GM21576 (cell line): ENCODE data around the gene PLTP.
"Not testable (repeated sequence)": the region's sequence is repeated elsewhere in the genome, so short reads cannot be mapped to it uniquely, and the experiment has no call there.

Experiments
- ATAC-seq: cut with Tn5 transposase; IDR thresholded peaks from one replicate; pipeline ENCODE4 v1.9.1; 2021; ENCODE audit warnings: mild to moderate bottlenecking, moderate library complexity; ENCODE audit not compliant: unreplicated experiment

The PLTP gene

GRCh38 chr20:45901332-45901731 lies 10.6 kb downstream of the PLTP start:
- ATAC-seq: not testable (repeated sequence)

GRCh38 chr20:45899046-45899835 lies 12.7 kb downstream of the PLTP start:
- no peak for ATAC-seq

- ATAC-seq: no peak
Observed at GRCh38 chr20:45898285-45898684, 13.7 kb downstream of the PLTP start.

- no peak for ATAC-seq
Observed at GRCh38 chr20:45897692-45898091, 14.3 kb downstream of the PLTP start.

- ATAC-seq: no peak
Observed at GRCh38 chr20:45897289-45897688, 14.7 kb downstream of the PLTP start.

GRCh38 chr20:45896641-45897161 lies 15.3 kb downstream of the PLTP start:
- ATAC-seq: no peak

GRCh38 chr20:45894797-45895196 lies 17.2 kb downstream of the PLTP start:
- no peak for ATAC-seq

- no peak for ATAC-seq
Observed at GRCh38 chr20:45893831-45894230, 18.1 kb downstream of the PLTP start.

GRCh38 chr20:45892828-45893500 lies 19.0 kb downstream of the PLTP start:
- no peak for ATAC-seq

- ATAC-seq: no peak
Observed at GRCh38 chr20:45892049-45892825, 19.7 kb downstream of the PLTP start.

GRCh38 chr20:45890985-45891983 lies 20.7 kb downstream of the PLTP start, which contains the start of the genes CTSA and NEURL2:
Gene CTSA, plus strand, starts transcription at chr20:45891335. Its CDS starts 234 bp downstream, at chr20:45891569.
Gene NEURL2, minus strand, starts transcription at chr20:45891208. Its CDS starts 217 bp downstream, at chr20:45890991.
- peak; percentile 72 for ATAC-seq

GRCh38 chr20:45890077-45890984 lies 21.6 kb downstream of the PLTP start:
- peak; percentile 6 for ATAC-seq

- no peak for ATAC-seq
Observed at GRCh38 chr20:45888681-45889080, 23.3 kb downstream of the PLTP start.

- ATAC-seq: no peak
Observed at GRCh38 chr20:45887346-45887715, 24.6 kb downstream of the PLTP start, which contains the start of gene SPATA25. Gene SPATA25, minus strand, starts transcription at chr20:45887622. Its CDS starts 32 bp downstream, at chr20:45887590.

- ATAC-seq: no peak
Observed at GRCh38 chr20:45886590-45887345, 25.2 kb downstream of the PLTP start.

GRCh38 chr20:45883100-45883469 lies 28.9 kb downstream of the PLTP start:
- ATAC-seq: no peak

GRCh38 chr20:45882469-45883099 lies 29.4 kb downstream of the PLTP start:
- ATAC-seq: no peak
